ENCODE measurements around the gene RBMS3.

Gene RBMS3

DNA sequence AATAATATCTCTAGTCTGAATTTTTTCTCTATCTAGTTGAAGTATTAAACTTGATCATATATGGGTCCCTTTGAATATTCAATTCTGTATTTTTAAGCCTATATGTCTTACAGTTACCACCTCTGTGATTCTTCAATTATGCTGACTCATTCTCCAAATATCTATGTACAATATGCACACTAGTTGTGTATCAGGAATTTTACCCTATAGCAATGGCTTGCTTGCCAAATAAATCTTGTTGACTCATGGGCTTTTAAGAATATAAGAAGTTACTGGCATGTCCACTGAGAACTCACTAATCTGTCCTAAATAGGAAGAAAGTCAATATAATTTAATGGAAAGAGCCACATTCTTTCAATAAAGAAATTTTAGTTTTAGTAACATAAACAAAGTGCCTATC is 656.3 kb downstream of the RBMS3 start:
- no peak for DNase-seq (ENCODE audit: low read depth in 3 of 3)

DNA sequence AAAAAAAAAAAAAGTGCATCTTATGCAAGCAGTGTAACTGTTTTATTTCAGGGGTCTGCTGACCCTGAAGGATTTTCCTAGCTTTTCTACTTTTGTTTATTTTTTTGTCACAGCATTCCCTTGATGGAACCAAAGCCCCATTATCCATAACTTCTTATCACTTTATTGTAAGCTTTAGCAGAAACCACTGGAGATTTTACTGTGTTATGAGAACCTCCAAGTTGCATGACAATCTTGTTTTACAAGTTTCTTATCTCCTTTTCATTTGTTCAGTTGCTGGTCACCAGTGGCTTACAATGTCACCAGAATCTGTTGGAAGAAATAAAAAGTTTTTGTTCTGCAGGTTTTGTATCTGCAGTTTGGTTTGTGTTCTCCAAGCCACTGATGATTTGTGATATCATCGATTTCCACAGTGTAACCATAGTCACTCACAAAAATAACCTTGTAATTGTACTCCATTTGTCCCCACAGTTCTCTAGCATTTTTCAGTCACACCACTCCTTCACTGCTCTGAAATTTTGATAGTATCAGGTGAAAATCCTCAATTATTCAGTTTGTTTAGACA is 660.0 kb downstream of the RBMS3 start:
- no peak for DNase-seq (ENCODE audit: low read depth in 3 of 3)

DNA sequence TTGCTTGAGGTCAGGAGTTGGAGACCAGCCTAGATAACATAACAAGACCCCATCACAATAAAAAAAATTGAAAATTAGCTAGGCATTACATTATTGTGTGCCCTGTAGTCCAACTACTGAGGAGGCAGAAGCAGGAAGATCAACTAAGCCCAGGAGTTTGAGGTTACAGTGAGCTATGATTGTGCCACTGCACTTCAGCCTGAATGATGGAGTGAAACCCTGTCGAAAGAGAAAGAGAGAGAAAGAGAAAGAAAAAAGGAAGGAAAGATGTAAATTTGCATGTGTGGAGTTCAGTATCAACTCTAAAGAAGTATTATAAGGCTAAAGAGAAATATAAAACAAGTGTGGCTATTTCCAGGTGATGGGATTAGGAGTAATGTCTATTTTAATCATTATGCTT is 661.4 kb downstream of the RBMS3 start:
- no peak for DNase-seq (ENCODE audit: low read depth in 3 of 3)

DNA sequence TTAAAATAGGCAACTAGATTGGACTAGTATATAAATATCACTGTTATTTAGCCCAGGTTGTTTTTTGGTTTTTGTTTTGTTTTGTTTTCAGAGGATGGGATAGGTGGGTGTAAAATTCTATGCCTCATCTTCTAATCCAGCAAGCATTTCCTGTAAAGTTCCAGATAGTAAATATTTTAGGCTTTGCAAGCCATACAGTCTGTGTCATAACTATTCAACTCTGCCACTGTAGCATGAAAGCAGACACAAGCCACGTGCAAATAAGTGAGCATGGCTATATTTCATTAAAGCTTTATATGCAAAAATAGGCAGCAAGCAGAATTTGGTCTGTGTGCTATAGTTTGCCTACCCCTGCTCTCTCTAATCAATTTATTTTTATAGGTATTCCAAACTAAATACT is 668.3 kb downstream of the RBMS3 start:
- no peak for DNase-seq (ENCODE audit: low read depth in 3 of 3)

DNA sequence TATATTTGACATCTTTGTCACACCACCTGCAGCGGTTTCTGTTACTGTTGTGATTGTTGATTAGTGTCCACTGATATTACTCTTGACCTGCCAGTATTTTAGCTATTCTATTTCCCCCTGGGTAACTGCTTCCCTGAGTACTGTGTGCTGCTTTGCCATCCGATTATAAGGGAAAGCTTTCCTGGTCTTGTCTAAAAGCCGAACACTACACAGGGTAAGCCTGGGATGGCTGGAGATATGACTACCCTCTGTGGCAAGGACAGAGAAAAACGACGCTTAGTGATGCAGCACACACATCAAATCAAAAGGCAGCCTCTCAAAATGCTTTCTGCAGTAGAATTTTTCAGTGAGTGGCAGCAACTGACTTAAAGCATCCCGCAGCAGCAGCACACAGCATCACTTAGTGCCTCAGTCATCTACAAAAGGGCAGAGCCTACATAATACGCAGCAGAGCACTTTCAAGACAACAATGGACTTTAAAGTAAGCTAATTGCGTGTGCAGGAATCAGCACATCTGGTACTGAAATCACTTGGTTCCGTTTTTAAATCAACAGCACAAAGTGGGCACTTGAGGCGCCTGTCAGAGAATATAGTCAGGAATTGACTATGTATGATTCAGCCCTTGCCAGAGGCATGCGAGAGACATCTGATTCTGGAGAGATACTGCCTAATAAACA is 669.2 kb downstream of the RBMS3 start:
- DNase-seq (ENCODE audit: low read depth in 3 of 3), result no peak

DNA sequence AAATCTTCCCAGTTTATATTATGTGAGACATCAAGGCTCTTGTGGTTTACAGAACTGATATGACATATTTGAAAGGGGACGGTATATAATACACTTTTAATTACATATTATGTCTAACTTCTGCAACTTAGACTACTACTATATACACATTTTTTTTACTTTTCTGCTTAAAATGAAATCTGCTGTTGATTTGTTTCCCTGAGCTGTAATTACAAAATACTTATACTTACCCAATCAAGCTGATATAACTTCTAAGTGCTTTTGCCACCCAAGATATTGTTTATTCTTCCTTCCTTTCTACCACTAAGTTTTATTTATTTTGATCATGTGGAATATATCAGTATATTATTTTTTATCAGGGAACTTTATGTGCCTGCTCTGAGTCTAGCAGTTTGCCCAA is 671.6 kb downstream of the RBMS3 start:
- no peak for DNase-seq (ENCODE audit: low read depth in 3 of 3)

DNA sequence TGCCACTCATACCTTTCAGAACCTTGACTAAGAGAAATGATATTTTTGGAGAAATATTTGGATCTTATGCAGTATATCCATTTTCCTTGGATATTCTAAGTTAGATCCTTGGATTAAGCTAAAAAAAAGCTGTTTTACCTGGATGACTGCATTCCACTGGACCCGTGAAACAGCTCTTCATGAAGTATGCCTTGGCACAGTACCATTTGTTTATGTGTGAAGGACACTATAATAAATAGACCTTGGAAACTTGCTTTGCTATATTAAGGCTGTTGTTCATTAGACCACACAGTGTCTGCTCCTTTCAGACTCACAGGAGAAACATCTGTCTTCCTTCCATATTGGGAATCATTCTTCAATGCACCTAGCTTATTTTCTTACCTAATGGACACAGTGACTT is 674.5 kb downstream of the RBMS3 start:
- no peak for DNase-seq (ENCODE audit: low read depth in 3 of 3)

DNA sequence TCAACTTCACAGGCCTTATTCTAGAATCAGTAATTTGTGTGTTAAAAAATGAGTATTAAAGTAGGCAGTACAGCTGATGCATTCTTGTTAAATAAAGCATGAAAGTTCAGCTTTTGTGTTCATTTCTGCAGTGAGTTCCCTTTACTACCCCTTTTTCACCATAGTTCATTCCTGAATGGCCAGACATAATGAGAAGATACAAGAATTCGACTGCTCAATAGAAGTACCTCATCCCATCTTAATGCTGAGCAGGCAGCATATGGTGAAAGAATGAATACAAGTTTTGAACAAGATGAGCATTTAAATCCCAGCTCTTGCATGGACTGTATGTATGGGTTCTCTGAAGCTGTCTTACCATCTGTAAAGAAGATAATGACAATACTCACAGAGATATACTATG is 677.9 kb downstream of the RBMS3 start:
- no peak for DNase-seq (ENCODE audit: low read depth in 3 of 3)

DNA sequence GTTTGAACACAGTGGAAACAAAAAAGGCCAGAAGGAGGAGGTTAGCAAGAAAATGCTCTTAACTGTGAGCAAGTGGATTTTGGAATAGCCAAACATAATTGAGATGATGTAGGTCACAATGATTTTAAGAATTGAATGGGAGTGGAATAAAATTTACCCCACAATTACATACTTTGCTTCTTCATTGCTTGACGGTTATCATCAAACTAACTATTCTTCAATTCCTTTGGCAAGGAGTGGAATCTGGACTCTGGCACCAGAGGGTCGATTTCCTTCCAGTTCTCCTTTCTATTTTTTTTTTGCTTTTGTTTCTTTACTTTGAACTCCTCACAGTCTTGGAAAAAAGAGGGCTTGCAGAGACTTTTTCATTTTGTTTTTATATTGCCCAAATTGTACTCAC is 691.0 kb downstream of the RBMS3 start:
- DNase-seq (ENCODE audit: low read depth in 3 of 3), result no peak

DNA sequence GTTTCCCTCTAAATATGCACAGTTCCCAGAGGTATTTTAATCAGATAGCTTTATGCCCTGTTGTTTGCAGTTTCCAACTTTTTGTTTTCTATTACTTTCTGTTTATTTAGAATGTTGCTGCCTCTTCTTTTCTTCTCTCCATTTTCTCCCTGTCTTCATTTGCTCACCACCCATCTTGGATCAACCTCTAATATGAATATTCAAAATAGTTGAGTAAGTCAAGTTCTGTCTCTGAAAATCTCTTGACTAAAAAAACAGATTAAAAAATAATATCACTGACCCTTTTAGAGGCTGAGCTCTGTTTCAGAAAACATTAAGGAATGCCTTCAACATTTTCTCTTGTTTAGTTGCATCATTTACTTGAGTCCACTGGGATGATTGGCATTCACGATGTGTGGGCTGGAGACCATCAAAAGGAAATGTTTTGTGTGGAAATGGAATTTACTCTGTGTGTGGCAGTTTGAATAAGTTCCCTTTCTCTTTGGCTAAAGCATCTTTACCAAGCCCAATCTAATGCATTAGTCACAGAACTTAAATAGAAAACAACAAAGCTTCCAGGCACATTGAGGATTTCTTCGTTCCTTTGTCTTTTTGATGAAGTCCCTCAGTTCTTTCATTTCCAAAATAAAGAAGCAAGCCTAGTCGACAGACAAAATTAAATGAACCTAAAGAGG is 691.6 kb downstream of the RBMS3 start:
- no peak for DNase-seq (ENCODE audit: low read depth in 3 of 3)

DNA sequence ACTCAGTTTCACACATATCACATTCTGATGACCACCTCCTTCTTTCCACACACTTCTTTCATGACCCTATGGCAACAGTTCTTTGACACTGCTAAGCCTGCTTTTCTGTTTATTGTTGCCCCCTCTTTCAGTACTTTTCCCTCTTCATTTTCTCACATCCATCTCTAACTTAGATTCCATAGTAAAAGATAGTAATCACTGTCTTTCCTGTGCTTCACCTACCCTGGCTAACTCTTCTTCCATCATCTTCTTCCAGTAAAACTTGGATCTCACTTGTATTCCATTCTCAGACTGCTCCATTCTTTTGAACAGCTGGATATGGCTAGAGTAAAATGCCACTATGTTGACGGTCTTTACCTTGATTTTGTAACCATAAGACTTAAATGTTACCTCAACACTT is 692.9 kb downstream of the RBMS3 start:
- no peak for DNase-seq (ENCODE audit: low read depth in 3 of 3)

DNA sequence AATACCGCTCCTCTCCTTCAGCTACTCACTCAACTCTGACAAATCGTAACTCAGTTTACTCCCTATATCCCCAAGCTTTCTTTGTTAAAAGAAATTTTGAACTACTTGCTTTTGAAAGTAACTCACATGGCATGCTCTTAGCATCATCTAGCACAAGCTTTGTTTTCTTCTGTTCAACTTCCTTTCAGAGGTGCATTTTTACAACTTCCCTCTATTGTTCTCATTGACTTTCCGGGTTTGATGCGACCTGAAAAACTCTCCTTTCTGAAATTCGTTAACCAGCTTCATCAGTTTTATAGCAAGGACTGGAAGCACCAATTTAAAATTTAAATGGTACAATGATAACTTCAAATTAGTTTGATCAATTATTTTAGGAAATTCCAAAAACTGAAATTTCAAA is 696.0 kb downstream of the RBMS3 start:
- no peak for DNase-seq (ENCODE audit: low read depth in 3 of 3)

DNA sequence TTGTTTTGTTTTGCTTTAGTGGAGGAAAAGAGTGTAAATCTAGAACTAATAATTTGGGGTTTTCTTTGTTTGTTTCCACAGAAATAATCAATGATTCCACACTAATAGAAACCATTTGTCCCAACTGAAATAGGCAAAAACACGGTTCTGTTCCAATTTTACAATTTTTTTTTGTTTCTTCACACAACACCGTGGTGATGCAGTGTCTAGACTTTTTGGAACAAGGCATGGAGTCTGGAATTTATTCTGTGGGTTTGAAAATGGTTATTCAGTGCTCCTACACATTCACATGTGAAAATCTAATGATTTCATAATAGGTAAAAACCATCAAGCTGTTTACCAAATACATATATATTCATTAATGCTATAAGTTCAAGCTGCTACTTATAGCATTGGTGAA is 696.5 kb downstream of the RBMS3 start:
- no peak for DNase-seq (ENCODE audit: low read depth in 3 of 3)

DNA sequence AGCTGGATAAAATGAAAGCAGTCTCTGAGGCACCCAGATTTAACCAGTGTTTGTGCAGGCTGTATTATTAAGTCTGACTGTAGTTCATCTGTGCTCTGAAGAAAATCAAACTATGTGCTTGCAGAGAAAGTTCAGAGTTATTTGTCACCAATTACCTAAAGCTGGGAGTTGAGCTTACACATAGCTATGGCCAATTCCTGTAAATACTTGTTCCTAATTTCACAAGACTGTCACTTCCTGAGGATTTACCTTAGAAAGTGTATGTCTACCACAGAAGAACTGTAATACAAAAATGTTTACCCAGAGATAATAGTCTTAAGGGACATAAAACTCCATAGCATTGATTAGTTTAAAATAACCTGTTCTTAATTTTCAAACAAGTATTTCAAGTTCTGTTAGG is 697.2 kb downstream of the RBMS3 start:
- no peak for DNase-seq (ENCODE audit: low read depth in 3 of 3)

DNA sequence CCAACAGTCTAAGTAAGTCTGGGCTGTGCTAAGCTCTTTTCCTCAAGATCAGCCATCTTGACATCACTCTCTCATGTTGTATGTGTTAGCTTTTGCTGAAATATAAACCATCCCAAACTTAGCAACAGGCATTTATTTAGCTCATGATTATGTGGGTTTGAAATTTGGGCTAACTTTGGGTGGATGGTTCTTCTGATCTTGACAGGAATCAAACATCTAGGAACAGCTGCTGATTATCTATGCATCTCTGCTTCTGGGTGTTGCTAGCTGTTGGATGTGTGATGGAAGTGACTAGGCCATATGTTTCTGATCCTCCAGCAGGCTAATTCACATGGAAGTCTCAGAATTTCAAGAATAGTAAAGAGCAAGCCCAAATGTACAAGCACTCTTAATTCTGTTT is 710.3 kb downstream of the RBMS3 start:
- no peak for DNase-seq (ENCODE audit: low read depth in 3 of 3)

DNA sequence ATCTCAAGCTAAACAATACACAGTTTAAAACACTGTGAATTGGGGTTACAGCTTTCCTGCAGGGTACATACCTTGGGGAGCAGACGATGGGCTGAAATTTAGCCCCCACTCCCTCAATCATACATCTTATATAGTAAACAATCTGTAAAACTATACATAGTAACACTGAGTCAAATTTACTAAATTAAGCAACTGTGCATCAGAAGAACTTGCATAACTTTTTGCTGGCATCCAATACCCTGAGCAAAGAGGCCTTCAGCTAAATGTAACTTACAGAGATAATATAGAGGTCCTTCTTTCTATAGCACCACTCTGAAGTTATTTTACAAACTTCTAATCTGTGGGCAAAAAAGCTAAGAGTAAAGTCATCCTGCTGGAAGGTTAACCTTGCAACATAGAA is 721.9 kb downstream of the RBMS3 start:
- no peak for DNase-seq (ENCODE audit: low read depth in 3 of 3)

DNA sequence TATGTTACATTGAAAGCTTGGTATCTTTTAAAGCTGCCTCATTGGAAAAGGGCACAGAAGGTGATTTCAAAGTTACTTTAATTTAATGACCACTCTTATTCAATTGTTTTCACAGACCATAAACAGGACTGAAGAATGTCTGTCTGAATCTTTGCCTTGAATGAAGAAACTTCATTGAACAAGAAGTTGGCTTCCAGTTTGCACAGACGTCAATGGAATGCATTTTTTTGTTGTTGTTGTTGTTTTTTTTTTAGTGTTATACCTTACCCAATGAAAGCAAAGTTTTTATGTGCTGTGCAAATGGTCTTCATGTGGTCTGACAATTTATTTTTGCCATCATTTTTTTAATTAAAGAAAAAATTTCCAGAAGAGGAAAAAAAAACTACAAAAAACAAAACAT is 722.9 kb downstream of the RBMS3 start:
- DNase-seq (ENCODE audit: low read depth in 3 of 3), result no peak

DNA sequence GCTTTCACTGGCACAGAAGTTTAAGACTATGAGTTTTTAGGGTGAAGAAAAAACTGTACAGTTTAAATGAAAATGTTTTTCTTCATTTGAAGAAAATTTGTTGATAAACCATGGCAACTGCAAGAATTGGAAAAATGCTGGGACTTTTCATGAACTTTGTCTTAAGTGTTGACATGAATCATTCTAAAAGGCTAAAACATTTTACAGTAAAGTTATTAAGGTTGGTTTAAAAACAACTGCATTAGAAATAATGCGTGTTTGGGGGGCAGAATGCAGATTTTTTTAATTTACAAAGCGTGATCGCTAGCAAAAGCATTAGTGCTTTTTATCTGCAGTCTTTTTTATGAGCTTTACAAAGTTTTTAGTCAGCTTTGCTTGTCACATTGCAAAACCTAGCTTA is 723.6 kb downstream of the RBMS3 start:
- no peak for DNase-seq (ENCODE audit: low read depth in 3 of 3)

DNA sequence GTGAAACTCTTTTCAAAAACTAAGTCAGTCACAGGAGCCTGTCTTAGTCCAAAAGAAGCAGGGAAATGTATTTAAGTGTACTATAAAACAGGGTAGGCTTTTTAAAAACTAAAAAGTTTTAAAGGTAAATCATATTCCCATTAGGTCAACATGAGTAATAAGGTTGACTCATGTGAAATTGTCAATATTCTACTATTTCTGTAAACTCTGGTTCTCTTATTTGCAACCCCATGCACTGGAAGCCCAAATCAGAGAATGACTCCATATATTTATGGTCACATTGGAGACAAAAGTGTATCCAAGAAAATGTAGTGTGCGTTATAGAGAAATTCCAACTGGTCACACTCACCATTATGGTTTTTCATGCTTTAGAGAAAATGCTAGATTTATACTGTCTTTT is 725.2 kb downstream of the RBMS3 start:
- no peak for DNase-seq (ENCODE audit: low read depth in 3 of 3)

DNA sequence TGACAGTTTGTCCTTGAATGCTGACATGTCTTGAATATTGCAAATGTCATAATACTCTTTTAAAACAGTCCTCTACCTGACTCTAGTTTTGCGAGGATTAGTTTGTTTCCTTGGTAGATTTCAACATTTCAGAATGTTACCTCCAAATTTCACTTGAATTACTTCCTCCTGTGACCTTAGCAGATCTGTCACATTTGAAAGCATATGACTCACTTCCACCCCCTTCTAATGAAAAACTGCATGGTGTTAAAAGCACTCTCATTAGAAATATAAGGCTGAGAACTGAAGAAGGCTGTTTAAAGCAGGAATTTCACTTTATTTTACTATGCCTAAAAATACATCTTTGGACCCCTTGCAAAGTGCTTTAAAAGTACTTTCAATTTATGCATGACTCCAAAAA is 726.8 kb downstream of the RBMS3 start:
- no peak for DNase-seq (ENCODE audit: low read depth in 3 of 3)

DNA sequence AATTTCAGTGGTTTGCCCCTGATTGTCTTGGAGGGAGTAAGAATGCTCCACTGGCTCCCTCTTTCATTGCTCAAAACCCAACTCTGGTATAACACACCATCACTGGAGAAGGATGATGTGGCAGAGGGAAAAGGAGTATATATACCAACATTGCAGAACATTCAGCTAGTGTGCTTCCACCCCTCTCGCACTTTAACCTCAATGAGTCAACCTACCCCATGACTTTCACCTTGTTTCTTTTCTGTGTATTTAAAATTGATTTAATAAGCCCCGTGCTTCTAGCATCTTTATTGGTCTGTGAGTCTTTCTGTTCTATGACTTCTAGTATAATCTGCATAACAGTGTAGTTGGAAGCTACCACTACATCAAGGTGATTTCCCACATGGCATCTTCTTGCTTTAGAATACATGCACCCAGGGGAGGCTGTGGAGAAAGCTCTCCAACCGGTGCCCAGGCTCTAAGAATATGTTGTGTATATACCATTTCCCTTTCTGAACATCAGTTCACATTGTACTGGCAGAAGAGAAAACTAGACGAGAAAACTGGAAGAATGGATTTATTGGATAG is 730.4 kb downstream of the RBMS3 start:
- no peak for DNase-seq (ENCODE audit: low read depth in 3 of 3)

DNA sequence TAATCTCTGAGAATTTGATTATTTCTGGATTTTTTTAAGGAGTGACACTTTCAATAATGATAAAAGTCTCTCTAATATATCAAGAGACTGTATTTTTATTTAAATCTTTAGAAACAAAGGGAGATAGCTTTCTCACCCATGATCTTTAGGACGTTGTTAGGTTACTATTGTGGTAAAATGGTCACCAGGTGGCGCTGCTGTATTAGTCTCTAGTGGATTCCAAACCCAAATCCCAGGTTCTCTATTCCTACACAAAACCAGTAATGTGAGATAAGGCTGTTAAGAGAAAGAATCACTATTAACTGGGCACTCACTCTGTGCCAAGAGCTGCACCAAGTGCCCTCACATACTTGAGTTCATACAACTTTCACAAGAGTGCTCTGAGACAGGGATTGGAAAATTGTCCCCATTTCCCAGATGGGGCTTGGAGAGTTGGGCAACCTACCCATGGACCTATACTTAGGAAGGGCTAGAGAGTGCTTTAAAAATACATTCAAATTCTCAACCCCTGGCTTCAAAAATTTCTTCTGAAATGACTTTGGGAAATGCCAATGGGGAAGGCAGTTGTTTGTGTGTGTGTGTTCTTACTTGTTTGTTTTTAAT is 732.2 kb downstream of the RBMS3 start:
- DNase-seq (ENCODE audit: low read depth in 3 of 3), result peak in 2 of 3 donors; percentile 16 to 48

DNA sequence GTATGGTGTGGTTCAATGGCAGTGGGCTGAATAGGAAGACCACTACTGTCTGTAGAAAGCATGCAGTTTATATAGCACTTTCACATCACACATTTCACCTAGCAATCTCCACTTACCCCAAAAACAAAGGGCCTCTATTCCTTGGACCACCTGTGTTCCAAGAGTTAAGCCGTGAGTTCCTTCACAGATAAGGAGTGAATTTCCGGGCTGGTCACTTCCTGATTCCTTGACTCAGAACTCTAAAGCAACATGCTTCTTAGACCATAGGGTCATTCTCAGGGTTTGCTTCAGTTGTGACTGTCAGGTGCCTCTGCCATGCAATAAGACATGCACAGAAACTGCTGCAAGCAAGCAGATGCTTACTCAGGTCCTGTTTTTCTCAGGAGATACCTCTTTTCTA is 737.0 kb downstream of the RBMS3 start:
- DNase-seq (ENCODE audit: low read depth in 3 of 3), result no peak

All from stimulated activated CD4-positive, alpha-beta T cell treated with anti-CD3 and anti-CD28 coated beads, TNF-alpha, amount 100 ng/mL, for 48 hours (primary cell).